ENCODE measurements around the gene SPNS2.

SPNS2 gene

GRCh38 chr17:4583782-4584100 is 85.1 kb downstream of the SPNS2 start:
- Histone ChIP-seq H3K9ac (ENCODE audit: low read depth, low read length, poor library complexity, severe bottlenecking) (no peak overlapping the region), H3F3A (ENCODE audit: low read depth) (no peaks in the 10 kb centered on the region), H3K9me3 (ENCODE audit: insufficient read depth, low read depth, low read length) (no peaks in the 10 kb centered on the region), H3K36me3 (ENCODE audit: insufficient read depth, low read length) (no peaks in the 10 kb centered on the region), H3K4me3 (ENCODE audit: low read length, poor library complexity, severe bottlenecking) (no peak overlapping the region), H3K9me2 (replicated peaks; ENCODE audit: low read depth, low read length) (no peaks in the 10 kb centered on the region), H3K79me2 (ENCODE audit: insufficient read depth, low read length) (no peaks in the 10 kb centered on the region), H3K27me3 (ENCODE audit: insufficient read depth, low read length, poor library complexity, severe bottlenecking) (no peaks in the 10 kb centered on the region), H4K20me1 (ENCODE audit: insufficient read depth, low read length, poor library complexity, severe bottlenecking) (no peaks in the 10 kb centered on the region), H2AFZ (ENCODE audit: low read length) (no peak overlapping the region), H3K4me1 (ENCODE audit: insufficient read depth, low read length, poor library complexity, severe bottlenecking) (no peaks in the 10 kb centered on the region), H3K4me2 (ENCODE audit: low read depth, low read length, poor library complexity, severe bottlenecking) (no peak overlapping the region)
- TF ChIP-seq EZH2phosphoT487 (IDR thresholded peaks at IDR 0.05; ENCODE audit: borderline replicate concordance) (no peak), CTCF (conservative IDR thresholded peaks at IDR 0.05; ENCODE audit: low read length) (no peak)

- Histone ChIP-seq H3K4me2 (ENCODE audit: low read depth, low read length, poor library complexity, severe bottlenecking) (no peak within 1 kb of the TSS), H3K27me3 (ENCODE audit: insufficient read depth, low read length, poor library complexity, severe bottlenecking) (no peaks in the 10 kb centered on the region), H3K4me1 (ENCODE audit: insufficient read depth, low read length, poor library complexity, severe bottlenecking) (no peaks in the 10 kb centered on the region), H3K9me3 (ENCODE audit: insufficient read depth, low read depth, low read length) (no peaks in the 10 kb centered on the region), H3K36me3 (ENCODE audit: insufficient read depth, low read length) (no peaks in the 10 kb centered on the region), H3K79me2 (ENCODE audit: insufficient read depth, low read length) (no peaks in the 10 kb centered on the region), H4K20me1 (ENCODE audit: insufficient read depth, low read length, poor library complexity, severe bottlenecking) (no peaks in the 10 kb centered on the region), H3F3A (ENCODE audit: low read depth) (no peaks in the 10 kb centered on the region), H3K9ac (ENCODE audit: low read depth, low read length, poor library complexity, severe bottlenecking) (no peak within 1 kb of the TSS), H2AFZ (ENCODE audit: low read length) (no peak within 1 kb of the TSS), H3K9me2 (replicated peaks; ENCODE audit: low read depth, low read length) (no peaks in the 10 kb centered on the region), H3K4me3 (ENCODE audit: low read length, poor library complexity, severe bottlenecking) (no peak within 1 kb of the TSS)
- no peak for TF ChIP-seq CTCF (conservative IDR thresholded peaks at IDR 0.05; ENCODE audit: low read length)
- no peak for TF ChIP-seq EZH2phosphoT487 (IDR thresholded peaks at IDR 0.05; ENCODE audit: borderline replicate concordance)
Observed at GRCh38 chr17:4584101-4584916, 85.6 kb downstream of the SPNS2 start, which contains the start of gene SMTNL2. Gene SMTNL2, plus strand, starts transcription at chr17:4584529. Its CDS starts 77 bp downstream, at chr17:4584606.

- H3K4me3 ChIP-seq (ENCODE audit: low read length, poor library complexity, severe bottlenecking) = no peak overlapping the region
- TF ChIP-seq CTCF (conservative IDR thresholded peaks at IDR 0.05; ENCODE audit: low read length) (no peak), EZH2phosphoT487 (IDR thresholded peaks at IDR 0.05; ENCODE audit: borderline replicate concordance) (no peak)
Observed at GRCh38 chr17:4584917-4585637, 86.4 kb downstream of the SPNS2 start.

More at GRCh38 chr17:4584917-4585637, 86.4 kb downstream of the SPNS2 start:
- Histone ChIP-seq H3K36me3 (ENCODE audit: insufficient read depth, low read length) (no peaks in the 10 kb centered on the region), H3K4me2 (ENCODE audit: low read depth, low read length, poor library complexity, severe bottlenecking) (no peak overlapping the region), H3F3A (ENCODE audit: low read depth) (no peaks in the 10 kb centered on the region), H3K9me2 (replicated peaks; ENCODE audit: low read depth, low read length) (no peaks in the 10 kb centered on the region), H2AFZ (ENCODE audit: low read length) (no peak overlapping the region), H3K27me3 (ENCODE audit: insufficient read depth, low read length, poor library complexity, severe bottlenecking) (no peaks in the 10 kb centered on the region), H3K9ac (ENCODE audit: low read depth, low read length, poor library complexity, severe bottlenecking) (no peak overlapping the region), H3K79me2 (ENCODE audit: insufficient read depth, low read length) (no peaks in the 10 kb centered on the region), H3K9me3 (ENCODE audit: insufficient read depth, low read depth, low read length) (no peaks in the 10 kb centered on the region), H4K20me1 (ENCODE audit: insufficient read depth, low read length, poor library complexity, severe bottlenecking) (no peaks in the 10 kb centered on the region), H3K4me1 (ENCODE audit: insufficient read depth, low read length, poor library complexity, severe bottlenecking) (no peaks in the 10 kb centered on the region)
